H9 (cell line): ENCODE data around the gene CDRT4. TPM values are rescaled to one million over a fixed set of nuclear protein-coding genes. Genes with fewer than 3 reads are reported as not detected.

Experiments used
- DNase-seq: peaks from one replicate; pipeline ENCODE4 v3.0.0-alpha.2; 2017
- H2AFZ ChIP-seq: one replicate; pipeline ENCODE4 v1.6.1; 2013; ENCODE audit warnings: mild to moderate bottlenecking, low read length, control low read depth, moderate library complexity
- H2AK5ac ChIP-seq: 2 replicates; pipeline ENCODE4 v1.6.1; 2013; ENCODE audit warnings: low read length, control low read depth, mixed read lengths; ENCODE audit not compliant: insufficient read length
- H2BK120ac ChIP-seq: one replicate; pipeline ENCODE4 v1.6.1; 2013; ENCODE audit warnings: low read depth, mild to moderate bottlenecking, low read length, control low read depth, inconsistent platforms; ENCODE audit not compliant: poor library complexity, severe bottlenecking
- H2BK12ac ChIP-seq: 2 replicates; pipeline ENCODE4 v1.6.1; 2013; ENCODE audit warnings: low read length, control low read depth, mixed read lengths, low read depth; ENCODE audit not compliant: insufficient read length
- H2BK15ac ChIP-seq: 2 replicates; pipeline ENCODE4 v1.6.1; 2013; ENCODE audit warnings: low read depth, low read length, control low read depth
- H2BK20ac ChIP-seq: one replicate; pipeline ENCODE4 v1.6.1; 2013; ENCODE audit warnings: low read depth, mild to moderate bottlenecking, low read length, control low read depth, inconsistent platforms; ENCODE audit not compliant: poor library complexity, severe bottlenecking
- H2BK5ac ChIP-seq: 2 replicates; pipeline ENCODE4 v1.6.1; 2013; ENCODE audit warnings: low read length, control low read depth, mixed read lengths; ENCODE audit not compliant: insufficient read length
- H3K14ac ChIP-seq: 2 replicates; pipeline ENCODE4 v1.6.1; 2013; ENCODE audit warnings: low read length, control low read depth; ENCODE audit not compliant: insufficient read depth
- H3K18ac ChIP-seq: 2 replicates; pipeline ENCODE4 v1.6.1; 2013; ENCODE audit warnings: low read depth, mild to moderate bottlenecking, mixed read lengths, low read length, control low read depth; ENCODE audit not compliant: insufficient read length
- H3K23ac ChIP-seq: 2 replicates; pipeline ENCODE4 v1.6.1; 2013; ENCODE audit warnings: low read length, control low read depth, mixed read lengths, low read depth; ENCODE audit not compliant: insufficient read length
- H3K23me2 ChIP-seq: 2 replicates; pipeline ENCODE4 v1.6.1; 2013; ENCODE audit warnings: low read depth, mild to moderate bottlenecking, mixed read lengths, low read length, control low read depth; ENCODE audit not compliant: insufficient read length, poor library complexity, severe bottlenecking
- H3K27ac ChIP-seq: 2 replicates; pipeline ENCODE4 v1.5.1; 2013; ENCODE audit warnings: low read length, control low read depth, mixed read lengths, low read depth; ENCODE audit not compliant: insufficient read length
- H3K27me3 ChIP-seq: 2 replicates; pipeline ENCODE4 v1.6.1; 2013; ENCODE audit warnings: low read length, control low read depth, inconsistent platforms; ENCODE audit not compliant: insufficient read depth
- H3K4ac ChIP-seq: 2 replicates; pipeline ENCODE4 v1.6.1; 2013; ENCODE audit warnings: low read depth, mild to moderate bottlenecking, control low read depth, inconsistent platforms, low read length, moderate library complexity
- H3K4me1 ChIP-seq: 2 replicates; pipeline ENCODE4 v1.6.1; 2013; ENCODE audit warnings: low read length, control low read depth, inconsistent platforms; ENCODE audit not compliant: insufficient read depth
- H3K4me2 ChIP-seq: 2 replicates; pipeline ENCODE4 v1.6.1; 2013; ENCODE audit warnings: low read length, control low read depth, mixed read lengths; ENCODE audit not compliant: insufficient read length, insufficient read depth
- H3K56ac ChIP-seq: 2 replicates; pipeline ENCODE4 v1.6.1; 2013; ENCODE audit warnings: low read depth, mild to moderate bottlenecking, mixed read lengths, low read length, control low read depth; ENCODE audit not compliant: insufficient read length
- H3K79me1 ChIP-seq: 2 replicates; pipeline ENCODE4 v1.6.1; 2013; ENCODE audit warnings: low read depth, mild to moderate bottlenecking, moderate library complexity, low read length, control low read depth, inconsistent platforms; ENCODE audit not compliant: insufficient read depth, poor library complexity, severe bottlenecking
- H3K79me2 ChIP-seq: 2 replicates; pipeline ENCODE4 v1.6.1; 2013; ENCODE audit warnings: low read length, control low read depth, inconsistent platforms; ENCODE audit not compliant: insufficient read depth
- H3K9ac ChIP-seq: 2 replicates; pipeline ENCODE4 v1.6.1; 2013; ENCODE audit warnings: low read length, control low read depth, mixed read lengths; ENCODE audit not compliant: insufficient read length; ENCODE audit errors: extremely low read depth
- H3K9me3 ChIP-seq: one replicate; pipeline ENCODE4 v1.6.1; 2013; ENCODE audit warnings: low read depth, low read length, inconsistent platforms; ENCODE audit not compliant: control insufficient read depth
- H3T11ph ChIP-seq: one replicate; pipeline ENCODE4 v1.6.1; 2013; ENCODE audit warnings: mild to moderate bottlenecking, low read length, control low read depth, inconsistent platforms
- H4K20me1 ChIP-seq: one replicate; pipeline ENCODE4 v1.6.1; 2013; ENCODE audit not compliant: control insufficient read depth, insufficient read length, insufficient read depth
- H4K5ac ChIP-seq: 2 replicates; pipeline ENCODE4 v1.6.1; 2013; ENCODE audit warnings: low read depth, mild to moderate bottlenecking, mixed read lengths, low read length, control low read depth; ENCODE audit not compliant: insufficient read length
- H4K8ac ChIP-seq: replicated peaks from 2 replicates; pipeline ENCODE4 v1.6.1; 2013; ENCODE audit warnings: low read length, control low read depth, mixed read lengths, low read depth; ENCODE audit not compliant: insufficient read length
- H4K91ac ChIP-seq: 2 replicates; pipeline ENCODE4 v1.6.1; 2013; ENCODE audit warnings: low read depth, mild to moderate bottlenecking, moderate library complexity, mixed read lengths, low read length, control low read depth; ENCODE audit not compliant: insufficient read length
- H3K27ac Mint-ChIP-seq, 3 experiments: 2 replicates in 2 of 3; 3 replicates in 1 of 3; pipeline ENCODE4 v1.8.0; 2020 to 2021; ENCODE audit warnings: mixed read lengths in 3 of 3, mild to moderate bottlenecking in 1 of 3, moderate library complexity in 1 of 3
- H3K27me3 Mint-ChIP-seq: 2 replicates; pipeline ENCODE4 v1.8.0; 2021; ENCODE audit warnings: low read depth, mild to moderate bottlenecking, moderate library complexity, mixed read lengths
- H3K36me3 Mint-ChIP-seq, 3 experiments: 2 replicates in 2 of 3; 3 replicates in 1 of 3; pipeline ENCODE4 v1.8.0; 2020 to 2021; ENCODE audit warnings: low read depth in 3 of 3, mixed read lengths in 3 of 3; ENCODE audit not compliant: insufficient read depth in 1 of 3
- H3K4me1 Mint-ChIP-seq, 2 experiments: 2 replicates each; pipeline ENCODE4 v1.8.0; 2020; ENCODE audit warnings: mixed read lengths in 2 of 2
- H3K4me3 Mint-ChIP-seq, 2 experiments: 2 replicates in 1 of 2; 3 replicates in 1 of 2; pipeline ENCODE4 v1.8.0; 2020 to 2021; ENCODE audit warnings: mild to moderate bottlenecking in 2 of 2, mixed read lengths in 2 of 2, moderate library complexity in 1 of 2
- H3K9me3 Mint-ChIP-seq, 2 experiments: 2 replicates in 1 of 2; 3 replicates in 1 of 2; pipeline ENCODE4 v1.8.0; 2020; ENCODE audit warnings: mild to moderate bottlenecking in 2 of 2, mixed read lengths in 2 of 2, moderate library complexity in 1 of 2
- WGBS: extraction: QIAGEN DNeasy Blood & Tissue Kit; methylation state at CpG from one replicate; pipeline ENCODE4 v1.1.7; 2013; ENCODE audit warnings: missing lambda C conversion rate, low lambda C conversion rate, mixed read lengths; ENCODE audit not compliant: insufficient read length; ENCODE audit errors: extremely low coverage; 5-methylcytosine and 5-hydroxymethylcytosine counted together
- total RNA-seq: library from RNA; stranded (reverse); gene quantifications from 2 replicates; pipeline ENCODE4 v1.2.1, GENCODE V29; 2021
- TF ChIP-seq, protein P1 (sequence below): fragments of 200-600 bp; sonication (generic); conservative IDR thresholded peaks from 3 replicates; pipeline ENCODE4 v1.8.0; 2021; ENCODE audit warnings: antibody characterized with exemption, mild to moderate bottlenecking

Gene CDRT4
- total RNA-seq, 1 experiment from 2014 or later, result 3.8 TPM

DNA sequence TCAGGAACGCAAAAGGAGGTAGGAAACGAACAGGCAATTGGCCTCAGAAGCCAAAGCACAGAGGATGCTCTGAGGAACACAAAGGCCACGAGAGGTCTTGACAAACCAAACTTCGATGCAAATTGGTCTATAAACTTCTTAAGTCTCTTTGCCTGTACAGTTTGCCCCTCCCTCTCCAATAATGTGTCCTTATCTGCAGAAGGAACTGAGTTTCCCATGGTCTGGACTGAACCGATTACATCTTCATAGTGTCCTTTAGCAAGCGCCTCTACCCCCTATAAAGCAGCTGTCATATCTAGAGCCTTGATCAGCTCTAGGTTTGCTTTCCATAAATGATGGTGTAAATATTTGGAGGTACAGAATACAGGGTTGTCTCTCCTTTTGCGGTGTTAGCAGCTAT is 3.1 kb upstream of the CDRT4 start:
- no peak overlapping the region for H2AK5ac ChIP-seq
- H3K23me2 ChIP-seq, result no peaks in the 10 kb centered on the region
- Mint-ChIP-seq H3K4me1 (peaks cover 11 to 13% of the 10 kb centered on the region in 2 experiments), H3K27me3 (no peaks in the 10 kb centered on the region), H3K9me3 (no peaks in the 10 kb centered on the region), H3K36me3 (peaks cover 0 to 4% (median 0%) of the 10 kb centered on the region in 3 experiments; a peak in 4 of 7 replicates), H3K27ac (no peak overlapping the region), H3K4me3 (no peak overlapping the region)
- DNase-seq, result no peak
- H3K27me3 ChIP-seq, result no peaks in the 10 kb centered on the region
- H2BK5ac ChIP-seq, result no peak overlapping the region
- no peak overlapping the region for H4K5ac ChIP-seq
- H4K8ac ChIP-seq, result no peak overlapping the region
- H3K79me1 ChIP-seq, result no peaks in the 10 kb centered on the region
- no peak overlapping the region for H2BK120ac ChIP-seq
- no peak overlapping the region for H4K91ac ChIP-seq
- H4K20me1 ChIP-seq, result no peaks in the 10 kb centered on the region
- H3K9ac ChIP-seq, result no peak overlapping the region
- H3K4ac ChIP-seq, result no peak overlapping the region
- no peak overlapping the region for H2BK20ac ChIP-seq
- H3K23ac ChIP-seq, result no peak overlapping the region
- no peak overlapping the region for H3K27ac ChIP-seq
- no CpG with 5 or more reads among the region's 7 CpGs for WGBS
- H3K9me3 ChIP-seq, result no peaks in the 10 kb centered on the region
- no peak overlapping the region for H2BK15ac ChIP-seq
- no peak overlapping the region for H3T11ph ChIP-seq
- H3K18ac ChIP-seq, result no peak overlapping the region
- no peak overlapping the region for H3K14ac ChIP-seq
- no peaks in the 10 kb centered on the region for H3K79me2 ChIP-seq
- TF ChIP-seq, protein P1, sequence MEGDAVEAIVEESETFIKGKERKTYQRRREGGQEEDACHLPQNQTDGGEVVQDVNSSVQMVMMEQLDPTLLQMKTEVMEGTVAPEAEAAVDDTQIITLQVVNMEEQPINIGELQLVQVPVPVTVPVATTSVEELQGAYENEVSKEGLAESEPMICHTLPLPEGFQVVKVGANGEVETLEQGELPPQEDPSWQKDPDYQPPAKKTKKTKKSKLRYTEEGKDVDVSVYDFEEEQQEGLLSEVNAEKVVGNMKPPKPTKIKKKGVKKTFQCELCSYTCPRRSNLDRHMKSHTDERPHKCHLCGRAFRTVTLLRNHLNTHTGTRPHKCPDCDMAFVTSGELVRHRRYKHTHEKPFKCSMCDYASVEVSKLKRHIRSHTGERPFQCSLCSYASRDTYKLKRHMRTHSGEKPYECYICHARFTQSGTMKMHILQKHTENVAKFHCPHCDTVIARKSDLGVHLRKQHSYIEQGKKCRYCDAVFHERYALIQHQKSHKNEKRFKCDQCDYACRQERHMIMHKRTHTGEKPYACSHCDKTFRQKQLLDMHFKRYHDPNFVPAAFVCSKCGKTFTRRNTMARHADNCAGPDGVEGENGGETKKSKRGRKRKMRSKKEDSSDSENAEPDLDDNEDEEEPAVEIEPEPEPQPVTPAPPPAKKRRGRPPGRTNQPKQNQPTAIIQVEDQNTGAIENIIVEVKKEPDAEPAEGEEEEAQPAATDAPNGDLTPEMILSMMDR, result no peak
- H3K56ac ChIP-seq, result no peak overlapping the region
- H3K4me1 ChIP-seq, result no peaks in the 10 kb centered on the region; the same call in 1 of the 2 replicates
- H3K4me2 ChIP-seq, result no peak overlapping the region
- no peak overlapping the region for H2BK12ac ChIP-seq
- no peak overlapping the region for H2AFZ ChIP-seq
